HepG2 (cell line): ENCODE measurements around the gene CD7. TPM values are rescaled to one million over a fixed set of nuclear protein-coding genes. Genes with fewer than 3 reads are reported as not detected.
A peak's percentile ranks its signal among the peaks of the same experiment; 100 is the strongest.

Experiments
- ATAC-seq: fragments of 200-7000 bp; cut with Tn5 transposase; 3 replicates; pipeline ENCODE4 v1.9.1; 2020; ENCODE audit warnings: mild to moderate bottlenecking, moderate library complexity
- BruUV-seq: library from RNA; stranded (reverse); fragments of 400-500 nt; replicated peaks from 2 replicates; lab custom pipeline; 2021; lab: Mats Ljungman, UMichigan
- CTCF ChIA-PET: fragments of 300-600 bp; formaldehyde crosslinking; extraction: SDS; loops from one replicate; lab custom pipeline; 2021; ENCODE audit warnings: low total read pairs, inconsistent platforms, low intra/inter-chr PET ratio; lab: Yijun Ruan, JAX
- POLR2A ChIA-PET: fragments of 350-600 bp; sonication (Branson Sonifier 250); formaldehyde crosslinking; loops from one replicate; lab custom pipeline; 2020; ENCODE audit warnings: antibody characterized with exemption, inconsistent platforms; lab: Yijun Ruan, JAX
- DNase-seq: peaks from one replicate; pipeline ENCODE4 v3.0.0-alpha.2; 2015; ENCODE audit warnings: low spot score
- FAIRE-seq: peaks from 3 replicates; lab custom pipeline; 2011; peaks lifted over from hg19 to GRCh38; lab: Jason Lieb, UNC
- H2AFZ ChIP-seq: one replicate; pipeline ENCODE4 v1.6.1; 2011; ENCODE audit warnings: low read length, inconsistent platforms
- H3K27ac ChIP-seq: fragments of 300-600 bp; 3 replicates; pipeline ENCODE4 v1.8.0; 2011; ENCODE audit warnings: mixed run types, mild to moderate bottlenecking, mixed read lengths, low read length, inconsistent platforms; ENCODE audit not compliant: insufficient read depth; ENCODE audit errors: extremely low read length
- H3K27me3 ChIP-seq, 2 experiments: fragments of 200-600 bp in 1 of 2; 2 replicates in 1 of 2; 3 replicates in 1 of 2; pipeline versions ENCODE4 v1.6.0 to v1.8.0; 2011; ENCODE audit warnings: low read length in 2 of 2, mild to moderate bottlenecking in 2 of 2, moderate library complexity in 2 of 2, inconsistent platforms in 1 of 2; ENCODE audit not compliant: insufficient read depth in 2 of 2, control insufficient read depth in 1 of 2
- H3K36me3 ChIP-seq, 2 experiments: fragments of 200-600 bp in 1 of 2; replicated peaks in 1 of 2; 2 replicates in 1 of 2; 3 replicates in 1 of 2; pipeline versions ENCODE4 v1.5.1 to v1.8.0; 2011; ENCODE audit warnings: low read length in 2 of 2, inconsistent platforms in 1 of 2; ENCODE audit not compliant: insufficient read depth in 2 of 2, control insufficient read depth in 1 of 2
- H3K4me1 ChIP-seq: 2 replicates; pipeline ENCODE4 v1.5.1; 2012; ENCODE audit warnings: low read length, inconsistent platforms; ENCODE audit not compliant: insufficient read depth
- H3K4me2 ChIP-seq: 2 replicates; pipeline ENCODE4 v1.6.0; 2011; ENCODE audit warnings: low read depth, low read length, inconsistent platforms
- H3K4me3 ChIP-seq, 3 experiments: fragments of 200-600 bp in 1 of 3; sonication (generic), shearing (Covaris generic) in 1 of 3; replicated peaks in 1 of 3; 2 replicates each; pipeline ENCODE4 v1.5.1; 2011 to 2016; ENCODE audit warnings: low read length in 3 of 3, inconsistent platforms in 2 of 3, low read depth in 2 of 3, mild to moderate bottlenecking in 2 of 3, control low read depth in 1 of 3, mixed read lengths in 1 of 3; ENCODE audit not compliant: insufficient read depth in 1 of 3
- H3K79me2 ChIP-seq: one replicate; pipeline ENCODE4 v1.6.1; 2011; ENCODE audit warnings: low read length, inconsistent platforms; ENCODE audit not compliant: insufficient read depth
- H3K9ac ChIP-seq: 2 replicates; pipeline ENCODE4 v1.6.0; 2011; ENCODE audit warnings: mild to moderate bottlenecking, low read depth, low read length, inconsistent platforms; ENCODE audit not compliant: insufficient read depth
- H3K9me3 ChIP-seq: 2 replicates; pipeline ENCODE4 v1.5.1; 2012; ENCODE audit warnings: mild to moderate bottlenecking, low read length
- H4K20me1 ChIP-seq: 2 replicates; pipeline ENCODE4 v1.6.0; 2011; ENCODE audit warnings: inconsistent platforms, mild to moderate bottlenecking, low read length, moderate library complexity; ENCODE audit not compliant: insufficient read depth
- AGO2 ChIP-seq: fragments of 200-400 bp; formaldehyde crosslinking; optimal IDR thresholded peaks from 2 replicates; pipeline ENCODE3; 2017; ENCODE audit warnings: mild to moderate bottlenecking, low read depth, low read length, moderate library complexity
- BCLAF1 ChIP-seq: fragments of 450-650 bp; IDR thresholded peaks from 2 replicates; pipeline ENCODE4 v1.6.1; 2017; ENCODE audit warnings: mild to moderate bottlenecking
- CREM ChIP-seq, 2 experiments: sonication (generic) in 1 of 2; formaldehyde crosslinking in 1 of 2; IDR thresholded peaks; 2 replicates each; pipeline versions ENCODE4 v1.4.0 to v1.6.1; 2016 to 2020; ENCODE audit warnings: antibody characterized with exemption in 1 of 2, mild to moderate bottlenecking in 1 of 2, missing genetic modification reagents in 1 of 2
- KLF15 ChIP-seq: sonication (generic); formaldehyde crosslinking; IDR thresholded peaks from 2 replicates; pipeline ENCODE4 v1.8.1; 2023; ENCODE audit warnings: borderline replicate concordance, mild to moderate bottlenecking, inconsistent platforms, missing genetic modification reagents, mixed read lengths
- NCOR1 ChIP-seq: fragments of 200-600 bp; sonication (generic); IDR thresholded peaks from 2 replicates; pipeline ENCODE4 v1.7.0; 2017; ENCODE audit warnings: antibody characterized with exemption, low read length, borderline replicate concordance
- PREB ChIP-seq: sonication (generic); formaldehyde crosslinking; IDR thresholded peaks from 2 replicates; pipeline ENCODE4 v1.4.0; 2020; ENCODE audit warnings: missing genetic modification reagents
- RELA ChIP-seq: sonication (generic); formaldehyde crosslinking; IDR thresholded peaks from 2 replicates; pipeline ENCODE4 v1.4.0; 2020; ENCODE audit warnings: missing genetic modification reagents
- TARDBP ChIP-seq: sonication (generic); formaldehyde crosslinking; IDR thresholded peaks from 2 replicates; pipeline ENCODE4 v1.8.0; 2022; ENCODE audit warnings: mild to moderate bottlenecking, missing genetic modification reagents
- ZBTB4 ChIP-seq: sonication (generic); formaldehyde crosslinking; IDR thresholded peaks from 2 replicates; pipeline ENCODE4 v1.4.0; 2020; ENCODE audit warnings: missing genetic modification reagents, mild to moderate bottlenecking, borderline replicate concordance
- ZNF431 ChIP-seq: sonication (generic); formaldehyde crosslinking; IDR thresholded peaks from 2 replicates; pipeline ENCODE4 v1.9.0; 2022; ENCODE audit warnings: missing genetic modification reagents, low read depth, mild to moderate bottlenecking, borderline replicate concordance
- ZNF550 ChIP-seq: sonication (generic); formaldehyde crosslinking; IDR thresholded peaks from 2 replicates; pipeline ENCODE4 v1.4.0; 2020; ENCODE audit warnings: mild to moderate bottlenecking, missing genetic modification reagents, borderline replicate concordance
- ZNF607 ChIP-seq: sonication (generic); formaldehyde crosslinking; IDR thresholded peaks from 2 replicates; pipeline ENCODE4 v1.5.1; 2020; ENCODE audit warnings: missing genetic modification reagents, mild to moderate bottlenecking, borderline replicate concordance
- WGBS: methylation state at CpG from one replicate; pipeline ENCODE4 v1.1.6; 2017; ENCODE audit warnings: low lambda C conversion rate; 5-methylcytosine and 5-hydroxymethylcytosine counted together
- in situ Hi-C: cut with HindIII; loops from 2 replicates; pipeline ENCODE4 v1.10.0; 2017; ENCODE audit warnings: low pct_unique_long_range_greater_than_20kb; ENCODE audit not compliant: extremely low pct_ligation_motif_present
- intact Hi-C: fragments of 100-400 bp; cut with micrococcal nuclease; formaldehyde crosslinking; loops from one replicate; pipeline ENCODE4 v1.10.0; 2022; ENCODE audit not compliant: unreplicated experiment
- polyA plus RNA-seq, 8 experiments: library from polyadenylated mRNA; depleted of rRNA in 3 of 8; stranded (reverse) in 7 of 8; unstranded in 1 of 8; fragments of >200 nt; fragmentation: Illumina TruSeq in 4 of 8; extraction: Trizol in 4 of 8; gene quantifications; 2 replicates each; pipeline versions ENCODE4 v1.2.1 to v1.2.3, GENCODE V29; 2011 to 2016; ENCODE audit warnings: low read depth in 4 of 8, missing spikeins in 1 of 8, mixed read lengths in 1 of 8; ENCODE audit not compliant: insufficient read depth in 1 of 8
- total RNA-seq, 5 experiments: library from RNA; depleted of rRNA; stranded (reverse); fragments of >200 nt; fragmentation: Illumina TruSeq; extraction: Trizol; gene quantifications; 2 replicates each; pipeline ENCODE4 v1.2.3, GENCODE V29; 2016; ENCODE audit warnings: low read depth in 1 of 5

CD7 gene
- total and polyA plus RNA-seq, 2 of the 13 experiments (the other 11 are each of a cell fraction or from before 2014, with no cell fraction given), result 67.6 to 76.4 TPM

- TF ChIP-seq RELA (CRISPR knock-in tag) (0 out of 2 replicates have a peak, but pooled peaks have one; percentile 20), ZNF550 (CRISPR knock-in tag) (no peak)
- TF ChIP-seq, all 625 proteins: peak for 373
Observed at GRCh38 chr17:82267575-82268379, 49.6 kb downstream of the CD7 start (continued).

- no TSS peak for BruUV-seq
- ChIA-PET CTCF (no interaction called here), POLR2A (interaction anchor here (8.0 to 10.6 kb wide), 2 partner anchors 24 to 26 kb away, joined by 65 to 119 read pairs; no protein-coding TSS in a partner anchor)
- H3K4me3 ChIP-seq, result no peak overlapping the region
- 97% methylated on average over 10 of the region's 10 CpGs for WGBS
- peaks cover 55% of the 10 kb centered on the region for H3K4me1 ChIP-seq
- in situ Hi-C loops, result no loop called here
- H3K36me3 ChIP-seq, result peaks cover 29 to 65% of the 10 kb centered on the region in 2 experiments
- no peak overlapping the region for H2AFZ ChIP-seq
- peaks cover 87% of the 10 kb centered on the region for H3K79me2 ChIP-seq
- peaks cover 66% of the 10 kb centered on the region for H4K20me1 ChIP-seq
- H3K9ac ChIP-seq, result no peak overlapping the region
- H3K9me3 ChIP-seq, result no peaks in the 10 kb centered on the region
- FAIRE-seq (no peak), DNase-seq (no peak), ATAC-seq (no peak)
- H3K27ac ChIP-seq, result peak overlapping the region; percentile 3
- H3K27me3 ChIP-seq, result no peaks in the 10 kb centered on the region
- H3K4me2 ChIP-seq, result no peak overlapping the region; the same call in 1 of the 2 replicates
- intact Hi-C loops, result loop anchor here (2.0 kb wide), 1 partner anchor 27 kb away; no protein-coding TSS in a partner anchor
- TF ChIP-seq KLF15, result no peak
- no peak for TF ChIP-seq PREB (CRISPR knock-in tag)
- no peak for TF ChIP-seq TARDBP
- TF ChIP-seq AGO2, result no peak
- no peak for TF ChIP-seq ZNF431 (CRISPR knock-in tag)
- no peak for TF ChIP-seq ZBTB4
- no peak for TF ChIP-seq NCOR1
- no peak for TF ChIP-seq ZNF607 (CRISPR knock-in tag)
- no peak for TF ChIP-seq CREM (IDR thresholded peaks at IDR 0.05)
- no peak for TF ChIP-seq CREM (CRISPR knock-in tag; IDR thresholded peaks at IDR 0.05)
- no peak for TF ChIP-seq BCLAF1
Observed at GRCh38 chr17:82266142-82266541, 51.3 kb downstream of the CD7 start.
